A673 (cell line): Measurements from ENCODE around the gene TCFL5.

Experiments
- EZH2 ChIP-seq: fragments of 200-600 bp; sonication (generic); IDR thresholded peaks from 2 replicates; pipeline ENCODE4 v1.6.1; 2017; ENCODE audit warnings: borderline replicate concordance, low read depth, mild to moderate bottlenecking, mixed read lengths, antibody characterized with exemption, low read length; ENCODE audit not compliant: poor library complexity, severe bottlenecking
- TF ChIP-seq, protein P1 (sequence below): fragments of 300-800, 200-600 bp; sonication (generic); conservative IDR thresholded peaks from 2 replicates; pipeline ENCODE4 v1.5.1; 2017; ENCODE audit warnings: low read depth, mild to moderate bottlenecking, antibody characterized with exemption, low read length, moderate library complexity, mixed read lengths

DNA sequence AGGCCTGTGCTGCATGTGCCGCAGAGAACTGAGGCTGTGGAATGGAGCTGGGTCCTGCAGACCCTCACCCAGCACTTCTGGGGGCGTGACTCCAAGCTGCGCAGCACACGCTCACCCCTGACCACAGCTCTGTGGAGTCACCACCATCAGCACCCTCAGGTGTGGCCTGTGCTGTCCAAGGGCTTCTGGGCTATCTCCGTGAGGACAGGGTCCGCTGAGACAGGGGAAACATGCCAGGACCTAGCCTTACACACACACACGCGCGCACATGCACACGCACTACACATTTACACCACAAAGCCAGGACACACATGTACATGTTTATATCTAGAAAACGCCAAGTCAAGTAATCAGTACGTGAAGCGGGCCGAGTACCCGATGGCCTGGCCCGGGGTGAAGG is 26.8 kb upstream of the TCFL5 start:
- TF ChIP-seq, protein P1, sequence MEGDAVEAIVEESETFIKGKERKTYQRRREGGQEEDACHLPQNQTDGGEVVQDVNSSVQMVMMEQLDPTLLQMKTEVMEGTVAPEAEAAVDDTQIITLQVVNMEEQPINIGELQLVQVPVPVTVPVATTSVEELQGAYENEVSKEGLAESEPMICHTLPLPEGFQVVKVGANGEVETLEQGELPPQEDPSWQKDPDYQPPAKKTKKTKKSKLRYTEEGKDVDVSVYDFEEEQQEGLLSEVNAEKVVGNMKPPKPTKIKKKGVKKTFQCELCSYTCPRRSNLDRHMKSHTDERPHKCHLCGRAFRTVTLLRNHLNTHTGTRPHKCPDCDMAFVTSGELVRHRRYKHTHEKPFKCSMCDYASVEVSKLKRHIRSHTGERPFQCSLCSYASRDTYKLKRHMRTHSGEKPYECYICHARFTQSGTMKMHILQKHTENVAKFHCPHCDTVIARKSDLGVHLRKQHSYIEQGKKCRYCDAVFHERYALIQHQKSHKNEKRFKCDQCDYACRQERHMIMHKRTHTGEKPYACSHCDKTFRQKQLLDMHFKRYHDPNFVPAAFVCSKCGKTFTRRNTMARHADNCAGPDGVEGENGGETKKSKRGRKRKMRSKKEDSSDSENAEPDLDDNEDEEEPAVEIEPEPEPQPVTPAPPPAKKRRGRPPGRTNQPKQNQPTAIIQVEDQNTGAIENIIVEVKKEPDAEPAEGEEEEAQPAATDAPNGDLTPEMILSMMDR = no peak
- no peak for TF ChIP-seq EZH2
